IMR-90 (cell line): Measurements from ENCODE around the gene RHBDF2. TPM values are rescaled to one million over a fixed set of nuclear protein-coding genes. Genes with fewer than 3 reads are reported as not detected.

Source experiments
- ATAC-seq: fragments of 200-7000 bp; cut with Tn5 transposase; 2 replicates; pipeline ENCODE4 v1.9.1; 2020; ENCODE audit warnings: low read depth, mild to moderate bottlenecking, moderate library complexity
- BruUV-seq: library from RNA; stranded (reverse); fragments of 400-500 nt; replicated peaks from 2 replicates; lab custom pipeline; 2021; lab: Mats Ljungman, UMichigan
- CTCF ChIA-PET: fragments of 300-600 bp; formaldehyde crosslinking; extraction: SDS; loops from one replicate; lab custom pipeline; 2021; ENCODE audit warnings: antibody characterized with exemption; lab: Yijun Ruan, JAX
- POLR2A ChIA-PET: fragments of 300-600 bp; sonication (Branson Sonifier 250); formaldehyde crosslinking; loops from one replicate; lab custom pipeline; 2022; ENCODE audit warnings: antibody characterized with exemption; ENCODE audit not compliant: unreplicated experiment; lab: Charles Lee
- DNase-seq: peaks from one replicate; pipeline ENCODE4 v3.0.0; 2013
- H2AFZ ChIP-seq: replicated peaks from 2 replicates; pipeline ENCODE3; 2013; ENCODE audit warnings: low read length, mild to moderate bottlenecking; ENCODE audit not compliant: poor library complexity
- H2AK5ac ChIP-seq: 2 replicates; pipeline ENCODE4 v1.6.1; 2013; ENCODE audit warnings: low read depth, low read length, inconsistent platforms
- H2AK9ac ChIP-seq: replicated peaks from 2 replicates; pipeline ENCODE3; 2013; ENCODE audit warnings: mild to moderate bottlenecking, low read depth, low read length, moderate library complexity; ENCODE audit not compliant: poor library complexity
- H2BK120ac ChIP-seq: 2 replicates; pipeline ENCODE4 v1.6.1; 2013; ENCODE audit warnings: low read depth, low read length, inconsistent platforms
- H2BK15ac ChIP-seq: 3 replicates; pipeline ENCODE4 v1.6.1; 2013; ENCODE audit warnings: low read depth, low read length, inconsistent platforms
- H2BK20ac ChIP-seq: 2 replicates; pipeline ENCODE4 v1.6.1; 2013; ENCODE audit warnings: low read depth, mild to moderate bottlenecking, inconsistent platforms, low read length, moderate library complexity
- H2BK5ac ChIP-seq: 2 replicates; pipeline ENCODE4 v1.6.1; 2013; ENCODE audit warnings: mild to moderate bottlenecking, low read depth, low read length, inconsistent platforms; ENCODE audit not compliant: poor library complexity, severe bottlenecking
- H3K14ac ChIP-seq: replicated peaks from 2 replicates; pipeline ENCODE4 v1.6.1; 2013; ENCODE audit warnings: low read depth, low read length, inconsistent platforms
- H3K18ac ChIP-seq: 2 replicates; pipeline ENCODE4 v1.6.1; 2013; ENCODE audit warnings: low read depth, low read length, control low read depth
- H3K23ac ChIP-seq: 2 replicates; pipeline ENCODE4 v1.6.1; 2013; ENCODE audit warnings: low read depth, low read length, inconsistent platforms
- H3K27ac ChIP-seq: 2 replicates; pipeline ENCODE4 v1.5.1; 2013; ENCODE audit warnings: mild to moderate bottlenecking, control low read depth, low read length; ENCODE audit not compliant: insufficient read depth
- H3K27me3 ChIP-seq: 2 replicates; pipeline ENCODE4 v1.6.1; 2013; ENCODE audit warnings: low read length; ENCODE audit not compliant: control insufficient read depth, insufficient read depth
- H3K36me3 ChIP-seq: 2 replicates; pipeline ENCODE4 v1.6.1; 2013; ENCODE audit warnings: low read length, mixed read lengths; ENCODE audit not compliant: control insufficient read depth, insufficient read depth
- H3K4ac ChIP-seq: 2 replicates; pipeline ENCODE4 v1.6.1; 2013; ENCODE audit warnings: low read depth, low read length, inconsistent platforms
- H3K4me1 ChIP-seq: 2 replicates; pipeline ENCODE4 v1.6.1; 2013; ENCODE audit warnings: low read length, mixed read lengths; ENCODE audit not compliant: control insufficient read depth, insufficient read depth
- H3K4me2 ChIP-seq: 2 replicates; pipeline ENCODE4 v1.6.1; 2013; ENCODE audit warnings: low read depth, mild to moderate bottlenecking, control low read depth, low read length, moderate library complexity
- H3K4me3 ChIP-seq: 2 replicates; pipeline ENCODE4 v1.5.1; 2013; ENCODE audit warnings: low read depth, mild to moderate bottlenecking, control low read depth, low read length, moderate library complexity; ENCODE audit not compliant: insufficient read depth
- H3K56ac ChIP-seq: 2 replicates; pipeline ENCODE4 v1.6.1; 2013; ENCODE audit warnings: low read length, inconsistent platforms; ENCODE audit not compliant: insufficient read depth; ENCODE audit errors: extremely low read depth
- H3K79me1 ChIP-seq, 2 experiments: 2 replicates each; pipeline ENCODE4 v1.6.1; 2013; ENCODE audit warnings: low read length in 2 of 2, inconsistent platforms in 1 of 2, low read depth in 1 of 2
- H3K9ac ChIP-seq: 2 replicates; pipeline ENCODE4 v1.6.1; 2013; ENCODE audit warnings: low read depth, low read length, control low read depth
- H3K9me1 ChIP-seq: 2 replicates; pipeline ENCODE4 v1.6.1; 2013; ENCODE audit warnings: low read length, inconsistent platforms; ENCODE audit not compliant: insufficient read depth
- H3K9me3 ChIP-seq: 2 replicates; pipeline ENCODE4 v1.6.1; 2013; ENCODE audit warnings: low read length; ENCODE audit not compliant: control insufficient read depth, insufficient read depth
- H4K20me1 ChIP-seq: 2 replicates; pipeline ENCODE4 v1.6.1; 2013; ENCODE audit warnings: low read length, inconsistent platforms; ENCODE audit not compliant: insufficient read depth
- H4K5ac ChIP-seq: 2 replicates; pipeline ENCODE4 v1.6.1; 2013; ENCODE audit warnings: mild to moderate bottlenecking, low read depth, low read length, control low read depth
- H4K8ac ChIP-seq, 2 experiments: 2 replicates each; pipeline ENCODE4 v1.6.1; 2013; ENCODE audit warnings: low read depth in 2 of 2, low read length in 2 of 2, control low read depth in 1 of 2, inconsistent platforms in 1 of 2
- H4K91ac ChIP-seq: 2 replicates; pipeline ENCODE4 v1.6.1; 2013; ENCODE audit warnings: low read depth, low read length, inconsistent platforms; ENCODE audit not compliant: insufficient read depth
- BHLHE40 ChIP-seq: fragments of 150-350 bp; IDR thresholded peaks from 2 replicates; pipeline ENCODE4 v1.6.1; 2016; ENCODE audit warnings: mild to moderate bottlenecking, low read depth, low read length
- CEBPB ChIP-seq: IDR thresholded peaks from 2 replicates; pipeline ENCODE4 v1.6.1; 2012; ENCODE audit warnings: low read depth, low read length, improper control_type of control experiment
- CHD1 ChIP-seq: IDR thresholded peaks from 2 replicates; pipeline ENCODE4 v1.6.1; 2012; ENCODE audit warnings: low read depth, low read length, improper control_type of control experiment
- FOS ChIP-seq: fragments of 150-350 bp; IDR thresholded peaks from 2 replicates; pipeline ENCODE4 v1.6.1; 2016; ENCODE audit warnings: low read depth, low read length
- MAZ ChIP-seq: IDR thresholded peaks from 2 replicates; pipeline ENCODE4 v1.6.1; 2012; ENCODE audit warnings: low read depth, mild to moderate bottlenecking, low read length, improper control_type of control experiment, moderate library complexity, borderline replicate concordance
- MXI1 ChIP-seq: IDR thresholded peaks from 2 replicates; pipeline ENCODE4 v1.6.1; 2012; ENCODE audit warnings: low read depth, mild to moderate bottlenecking, low read length, moderate library complexity, borderline replicate concordance
- NFE2L2 ChIP-seq: fragments of 150-350 bp; IDR thresholded peaks from 2 replicates; pipeline ENCODE4 v1.6.1; 2016; ENCODE audit warnings: low read depth, mild to moderate bottlenecking, low read length
- POLR2A ChIP-seq: IDR thresholded peaks from 2 replicates; pipeline ENCODE4 v1.6.1; 2012; ENCODE audit warnings: mild to moderate bottlenecking, low read depth, low read length
- RAD21 ChIP-seq: IDR thresholded peaks from 2 replicates; pipeline ENCODE4 v1.6.1; 2012; ENCODE audit warnings: low read length, improper control_type of control experiment
- RCOR1 ChIP-seq: IDR thresholded peaks from 2 replicates; pipeline ENCODE4 v1.6.1; 2012; ENCODE audit warnings: mild to moderate bottlenecking, low read length, improper control_type of control experiment; ENCODE audit not compliant: insufficient replicate concordance
- RFX5 ChIP-seq: IDR thresholded peaks from 2 replicates; pipeline ENCODE4 v1.8.0; 2012; ENCODE audit warnings: low read depth, mild to moderate bottlenecking, low read length, moderate library complexity
- SMC3 ChIP-seq: fragments of 150-350 bp; IDR thresholded peaks from 2 replicates; pipeline ENCODE4 v1.6.1; 2016; ENCODE audit warnings: low read depth, mild to moderate bottlenecking, antibody characterized with exemption, low read length, moderate library complexity
- USF2 ChIP-seq: fragments of 150-350 bp; IDR thresholded peaks from 2 replicates; pipeline ENCODE4 v1.6.1; 2017; ENCODE audit warnings: mild to moderate bottlenecking, antibody characterized with exemption, low read length, low read depth
- WGBS, 2 experiments: methylation state at CpG; one replicate each; pipeline versions ENCODE4 v1.1.5 to v1.1.7; 2013; ENCODE audit warnings: missing lambda C conversion rate in 2 of 2; ENCODE audit not compliant: insufficient read length in 1 of 2; ENCODE audit errors: extremely low coverage in 2 of 2; 5-methylcytosine and 5-hydroxymethylcytosine counted together
- dilution Hi-C: fragments of 300-500 bp; cut with HindIII; formaldehyde crosslinking; loops from one replicate; pipeline ENCODE4 v1.14.3; 2018; ENCODE audit warnings: low sequenced_read_pairs; ENCODE audit not compliant: unreplicated experiment
- in situ Hi-C: fragments of 300-500 bp; cut with MboI; formaldehyde crosslinking; loops from 3 replicates; pipeline ENCODE4 v1.14.3; 2019; ENCODE audit warnings: low sequenced_read_pairs, inconsistent platforms, mixed read lengths
- intact Hi-C: fragments of 100-400 bp; cut with micrococcal nuclease; formaldehyde crosslinking; loops from 2 replicates; pipeline ENCODE4 v1.10.0; 2022
- polyA plus RNA-seq, 3 experiments: library from polyadenylated mRNA; depleted of rRNA; stranded (reverse); fragments of >200 nt; gene quantifications; 2 replicates each; pipeline ENCODE4 v1.2.3, GENCODE V29; 2012; ENCODE audit warnings: low replicate concordance in 1 of 3
- total RNA-seq: library from RNA; depleted of rRNA; stranded (reverse); fragments of >200 nt; gene quantifications from 2 replicates; pipeline ENCODE4 v1.2.3, GENCODE V29; 2012
- TF ChIP-seq, protein P1 (sequence below): fragments of 150-350 bp; IDR thresholded peaks from 2 replicates; pipeline ENCODE4 v1.6.1; 2016; ENCODE audit warnings: low read depth, mild to moderate bottlenecking, low read length, moderate library complexity, borderline replicate concordance
- TF ChIP-seq, protein P2 (sequence below): conservative IDR thresholded peaks from 2 replicates; pipeline ENCODE4 v1.5.1; 2012; ENCODE audit warnings: mild to moderate bottlenecking, low read depth, low read length, improper control_type of control experiment

RHBDF2 gene
- total and polyA plus RNA-seq, 2 of the 4 experiments (the other 2 are of a cell fraction), result 1.3 to 8.3 TPM

- Histone ChIP-seq H3K9me3 (no peaks in the 10 kb centered on the region), H2BK5ac (no peak overlapping the region), H3K18ac (no peak overlapping the region), H2BK20ac (no peak overlapping the region), H3K4me2 (peak overlapping the region; percentile 63), H3K4me1 (peaks cover 27% of the 10 kb centered on the region), H3K27me3 (no peaks in the 10 kb centered on the region), H3K27ac (no peak overlapping the region), H2AK9ac (peak overlapping the region; percentile 94), H4K5ac (no peak overlapping the region), H2AK5ac (peak overlapping the region; percentile 82), H3K23ac (no peak overlapping the region), H3K9ac (no peak overlapping the region), H3K36me3 (no peaks in the 10 kb centered on the region), H2BK15ac (peak overlapping the region; percentile 68; the same call in 1 of the 3 replicates), H3K9me1 (peaks cover 16% of the 10 kb centered on the region), H3K56ac (no peak overlapping the region), H3K4me3 (peak overlapping the region; percentile 82; the same call in 1 of the 2 replicates), H3K14ac (0 out of 2 replicates have a peak overlapping the region, but pooled peaks have one; percentile 51), H4K91ac (peak overlapping the region; percentile 0; the same call in 1 of the 2 replicates), H4K8ac (no peak overlapping the region; a peak in 1 of 4 replicates), H3K79me1 (peaks cover 4 to 30% of the 10 kb centered on the region in 2 experiments; a peak in 3 of 4 replicates), H2BK120ac (no peak overlapping the region), H2AFZ (peak overlapping the region; percentile 42), H3K4ac (peak overlapping the region; percentile 44; the same call in 1 of the 2 replicates), H4K20me1 (no peaks in the 10 kb centered on the region)
- dilution Hi-C loops (no loop called here), intact Hi-C loops (no loop called here), in situ Hi-C loops (loop anchor here (10.0 kb wide), 2 partner anchors 95 to 195 kb away; partner anchors contain the start of gene QRICH2)
- POLR2A ChIA-PET, result no interaction called here
- ATAC-seq (no peak), DNase-seq (no peak)
- CTCF ChIA-PET, result no interaction called here
- 93% methylated on average over 7 of the region's 17 CpGs; no CpG with 5 or more reads in 1 of the 2 experiments for WGBS, 2 experiments
- no TSS peak for BruUV-seq
- TF ChIP-seq CHD1 (no peak), USF2 (no peak), CEBPB (no peak), MXI1 (no peak), NFE2L2 (no peak), MAZ (no peak), BHLHE40 (no peak), FOS (no peak), POLR2A (no peak), SMC3 (no peak), RAD21 (no peak), RCOR1 (no peak), RFX5 (no peak)
- TF ChIP-seq, protein P1, sequence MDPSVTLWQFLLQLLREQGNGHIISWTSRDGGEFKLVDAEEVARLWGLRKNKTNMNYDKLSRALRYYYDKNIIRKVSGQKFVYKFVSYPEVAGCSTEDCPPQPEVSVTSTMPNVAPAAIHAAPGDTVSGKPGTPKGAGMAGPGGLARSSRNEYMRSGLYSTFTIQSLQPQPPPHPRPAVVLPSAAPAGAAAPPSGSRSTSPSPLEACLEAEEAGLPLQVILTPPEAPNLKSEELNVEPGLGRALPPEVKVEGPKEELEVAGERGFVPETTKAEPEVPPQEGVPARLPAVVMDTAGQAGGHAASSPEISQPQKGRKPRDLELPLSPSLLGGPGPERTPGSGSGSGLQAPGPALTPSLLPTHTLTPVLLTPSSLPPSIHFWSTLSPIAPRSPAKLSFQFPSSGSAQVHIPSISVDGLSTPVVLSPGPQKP, result no peak
- TF ChIP-seq, protein P2, sequence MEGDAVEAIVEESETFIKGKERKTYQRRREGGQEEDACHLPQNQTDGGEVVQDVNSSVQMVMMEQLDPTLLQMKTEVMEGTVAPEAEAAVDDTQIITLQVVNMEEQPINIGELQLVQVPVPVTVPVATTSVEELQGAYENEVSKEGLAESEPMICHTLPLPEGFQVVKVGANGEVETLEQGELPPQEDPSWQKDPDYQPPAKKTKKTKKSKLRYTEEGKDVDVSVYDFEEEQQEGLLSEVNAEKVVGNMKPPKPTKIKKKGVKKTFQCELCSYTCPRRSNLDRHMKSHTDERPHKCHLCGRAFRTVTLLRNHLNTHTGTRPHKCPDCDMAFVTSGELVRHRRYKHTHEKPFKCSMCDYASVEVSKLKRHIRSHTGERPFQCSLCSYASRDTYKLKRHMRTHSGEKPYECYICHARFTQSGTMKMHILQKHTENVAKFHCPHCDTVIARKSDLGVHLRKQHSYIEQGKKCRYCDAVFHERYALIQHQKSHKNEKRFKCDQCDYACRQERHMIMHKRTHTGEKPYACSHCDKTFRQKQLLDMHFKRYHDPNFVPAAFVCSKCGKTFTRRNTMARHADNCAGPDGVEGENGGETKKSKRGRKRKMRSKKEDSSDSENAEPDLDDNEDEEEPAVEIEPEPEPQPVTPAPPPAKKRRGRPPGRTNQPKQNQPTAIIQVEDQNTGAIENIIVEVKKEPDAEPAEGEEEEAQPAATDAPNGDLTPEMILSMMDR, result no peak
Measured at GRCh38 chr17:76500074-76500746, 1.0 kb downstream of the RHBDF2 start.
